HEK293 (cell line): ENCODE results near the gene SLCO4A1.

ENCODE experiments used
- CTCF ChIA-PET: fragments of 350-600 bp; formaldehyde crosslinking; extraction: SDS; loops from one replicate; lab custom pipeline; 2021; ENCODE audit warnings: antibody characterized with exemption; lab: Yijun Ruan, JAX
- POLR2A ChIA-PET: fragments of 300-600 bp; formaldehyde crosslinking; extraction: SDS; loops from one replicate; lab custom pipeline; 2020; ENCODE audit warnings: antibody characterized with exemption, inconsistent platforms; lab: Yijun Ruan, JAX
- H3K27ac ChIP-seq: fragments of 200-500 bp; sonication (Bioruptor generic); 2 replicates; pipeline ENCODE4 v1.5.1; 2014; ENCODE audit warnings: low read depth, low read length, control low read depth, inconsistent platforms; ENCODE audit errors: extremely low read depth
- H3K36me3 ChIP-seq, 2 experiments: fragments of 200-500 bp in 1 of 2; sonication (Bioruptor generic) in 1 of 2; 1 replicate in 1 of 2; 2 replicates in 1 of 2; pipeline ENCODE4 v1.5.1; 2014 to 2017; ENCODE audit warnings: inconsistent platforms in 2 of 2, low read length in 2 of 2; ENCODE audit not compliant: control insufficient read depth in 2 of 2, insufficient read depth in 1 of 2
- H3K4me1 ChIP-seq: fragments of 200-500 bp; sonication (Bioruptor generic); 2 replicates; pipeline ENCODE4 v1.5.1; 2014; ENCODE audit warnings: mild to moderate bottlenecking, low read length, inconsistent platforms; ENCODE audit not compliant: control insufficient read depth, insufficient read depth
- H3K4me3 ChIP-seq: 2 replicates; pipeline ENCODE4 v1.5.1; 2011; ENCODE audit warnings: low read depth, mild to moderate bottlenecking, control low read depth, low read length, moderate library complexity
- H3K9me3 ChIP-seq: fragments of 200-500 bp; sonication (Bioruptor generic); 2 replicates; pipeline ENCODE4 v1.5.1; 2014; ENCODE audit warnings: low read depth, low read length, inconsistent platforms; ENCODE audit not compliant: control insufficient read depth, insufficient read depth
- ZFP69B ChIP-seq: fragments of 450-650 bp; formaldehyde crosslinking; IDR thresholded peaks from 2 replicates; pipeline ENCODE4 v1.5.1; 2016; ENCODE audit warnings: missing biosample characterization, missing genetic modification characterization
- ZNF133 ChIP-seq: fragments of 450-650 bp; formaldehyde crosslinking; IDR thresholded peaks from 2 replicates; pipeline ENCODE4 v1.5.1; 2016; ENCODE audit warnings: missing biosample characterization, missing genetic modification characterization
- ZNF138 ChIP-seq: fragments of 450-650 bp; formaldehyde crosslinking; IDR thresholded peaks from 2 replicates; pipeline ENCODE4 v1.5.1; 2016; ENCODE audit warnings: missing biosample characterization, missing genetic modification characterization, borderline replicate concordance
- ZNF146 ChIP-seq: fragments of 450-650 bp; formaldehyde crosslinking; IDR thresholded peaks from 2 replicates; pipeline ENCODE4 v1.5.1; 2016; ENCODE audit warnings: missing biosample characterization, missing genetic modification characterization
- ZNF280C ChIP-seq: fragments of 450-650 bp; formaldehyde crosslinking; IDR thresholded peaks from 2 replicates; pipeline ENCODE4 v1.5.1; 2016; ENCODE audit warnings: missing biosample characterization, missing genetic modification characterization
- ZNF510 ChIP-seq: fragments of 450-650 bp; formaldehyde crosslinking; IDR thresholded peaks from 2 replicates; pipeline ENCODE4 v1.5.1; 2018; ENCODE audit warnings: mild to moderate bottlenecking, missing genetic modification characterization, missing biosample characterization; ENCODE audit not compliant: insufficient replicate concordance
- ZNF530 ChIP-seq: fragments of 450-650 bp; formaldehyde crosslinking; IDR thresholded peaks from 2 replicates; pipeline ENCODE4 v1.5.1; 2016; ENCODE audit warnings: low read depth, missing biosample characterization, missing genetic modification characterization
- ZNF610 ChIP-seq: fragments of 450-650 bp; formaldehyde crosslinking; IDR thresholded peaks from 2 replicates; pipeline ENCODE4 v1.5.1; 2016; ENCODE audit warnings: missing biosample characterization, missing genetic modification characterization, borderline replicate concordance
- ZNF621 ChIP-seq: fragments of 450-650 bp; formaldehyde crosslinking; IDR thresholded peaks from 2 replicates; pipeline ENCODE4 v1.5.1; 2017; ENCODE audit warnings: missing biosample characterization, missing genetic modification characterization
- TF ChIP-seq, protein P1 (sequence below): fragments of 450-650 bp; formaldehyde crosslinking; optimal IDR thresholded peaks from 2 replicates; pipeline ENCODE3; 2016; ENCODE audit warnings: missing biosample characterization, mild to moderate bottlenecking, missing genetic modification characterization
- TF ChIP-seq, protein P2 (sequence below): fragments of 450-650 bp; formaldehyde crosslinking; IDR thresholded peaks from 2 replicates; pipeline ENCODE4 v1.5.1; 2016; ENCODE audit warnings: missing biosample characterization, missing genetic modification characterization
- TF ChIP-seq, protein P3 (sequence below): fragments of 450-650 bp; formaldehyde crosslinking; IDR thresholded peaks from 2 replicates; pipeline ENCODE4 v1.5.1; 2017; ENCODE audit warnings: missing biosample characterization, missing genetic modification characterization

Gene SLCO4A1

DNA sequence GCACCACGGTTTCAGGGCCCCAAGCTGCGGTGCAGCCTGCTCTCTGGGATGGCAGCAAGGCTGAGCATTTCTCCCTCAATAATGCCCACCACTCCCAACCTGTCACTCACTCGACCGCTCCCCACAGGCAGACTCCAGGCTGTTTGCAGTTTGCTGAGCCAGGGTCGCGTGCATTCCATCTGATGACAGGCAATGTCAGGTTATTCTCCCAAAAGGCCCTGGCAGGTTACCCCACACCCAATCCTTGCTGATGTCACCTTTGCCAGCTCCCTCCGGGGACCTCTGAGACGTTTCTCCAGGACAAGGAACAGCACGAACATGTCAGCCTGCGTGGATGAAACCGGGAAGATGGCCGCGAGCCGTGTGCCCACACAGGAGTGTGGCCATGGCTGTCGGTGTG is 7.1 kb upstream of the SLCO4A1 start (continued):
- no peak for TF ChIP-seq ZNF146 (tag by site-specific recombination)
- TF ChIP-seq, protein P1, sequence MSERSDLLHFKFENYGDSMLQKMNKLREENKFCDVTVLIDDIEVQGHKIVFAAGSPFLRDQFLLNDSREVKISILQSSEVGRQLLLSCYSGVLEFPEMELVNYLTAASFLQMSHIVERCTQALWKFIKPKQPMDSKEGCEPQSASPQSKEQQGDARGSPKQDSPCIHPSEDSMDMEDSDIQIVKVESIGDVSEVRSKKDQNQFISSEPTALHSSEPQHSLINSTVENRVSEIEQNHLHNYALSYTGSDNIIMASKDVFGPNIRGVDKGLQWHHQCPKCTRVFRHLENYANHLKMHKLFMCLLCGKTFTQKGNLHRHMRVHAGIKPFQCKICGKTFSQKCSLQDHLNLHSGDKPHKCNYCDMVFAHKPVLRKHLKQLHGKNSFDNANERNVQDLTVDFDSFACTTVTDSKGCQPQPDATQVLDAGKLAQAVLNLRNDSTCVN (tag by site-specific recombination) = no peak
- no peak for TF ChIP-seq ZNF138
- TF ChIP-seq ZNF530 = no peak
- no peak for TF ChIP-seq ZFP69B
- no peak for TF ChIP-seq ZNF621 (tag by site-specific recombination)

DNA sequence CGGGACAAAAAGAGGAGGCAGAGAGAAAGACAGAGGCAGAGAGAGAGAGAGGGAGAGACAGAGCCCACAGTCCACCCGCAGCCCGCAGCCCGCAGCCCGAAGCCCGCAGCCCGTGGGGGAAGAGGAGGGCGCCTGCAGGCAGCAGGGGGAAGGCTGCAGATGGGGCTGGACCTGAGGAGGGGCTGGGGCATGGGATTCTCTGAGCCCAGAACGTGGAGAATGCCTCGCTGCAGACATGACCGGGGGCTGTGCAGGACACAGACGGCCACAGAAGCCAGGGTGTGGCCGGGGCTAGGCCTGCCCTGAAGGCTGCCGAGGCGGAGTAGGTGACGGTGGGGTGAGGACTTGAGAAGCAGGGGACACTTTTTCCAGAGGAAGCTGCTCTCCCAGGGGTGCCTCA is 6.5 kb upstream of the SLCO4A1 start:
- POLR2A ChIA-PET = no interaction called here
- Histone ChIP-seq H3K4me1 (no peaks in the 10 kb centered on the region), H3K9me3 (no peaks in the 10 kb centered on the region), H3K4me3 (no peak overlapping the region), H3K27ac (no peak overlapping the region), H3K36me3 (no peaks in the 10 kb centered on the region)
- TF ChIP-seq ZNF280C (tag by site-specific recombination) (no peak), ZNF133 (tag by site-specific recombination) (no peak), ZNF610 (tag by site-specific recombination) (no peak)
- CTCF ChIA-PET = no interaction called here

DNA sequence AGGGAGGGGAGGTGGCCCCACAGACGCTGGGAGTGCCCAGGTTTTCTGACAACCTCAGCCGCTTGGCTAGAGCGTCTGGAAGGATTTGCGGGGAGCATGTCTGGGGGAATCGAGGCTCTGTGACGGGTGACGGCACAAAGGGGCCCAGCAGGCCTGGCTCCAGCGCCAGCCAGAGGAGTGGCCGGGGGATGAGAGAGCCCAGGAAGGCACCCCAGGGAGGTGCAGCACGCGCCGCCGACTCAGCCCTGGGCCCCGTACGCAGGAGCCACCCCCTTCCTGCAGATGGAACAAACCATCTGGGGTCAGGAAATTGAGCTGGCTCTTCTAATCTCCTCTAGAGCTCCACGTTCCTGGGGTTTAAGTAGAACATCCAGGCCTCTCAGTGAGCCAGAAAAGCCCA is 5.9 kb upstream of the SLCO4A1 start:
- TF ChIP-seq, protein P2, sequence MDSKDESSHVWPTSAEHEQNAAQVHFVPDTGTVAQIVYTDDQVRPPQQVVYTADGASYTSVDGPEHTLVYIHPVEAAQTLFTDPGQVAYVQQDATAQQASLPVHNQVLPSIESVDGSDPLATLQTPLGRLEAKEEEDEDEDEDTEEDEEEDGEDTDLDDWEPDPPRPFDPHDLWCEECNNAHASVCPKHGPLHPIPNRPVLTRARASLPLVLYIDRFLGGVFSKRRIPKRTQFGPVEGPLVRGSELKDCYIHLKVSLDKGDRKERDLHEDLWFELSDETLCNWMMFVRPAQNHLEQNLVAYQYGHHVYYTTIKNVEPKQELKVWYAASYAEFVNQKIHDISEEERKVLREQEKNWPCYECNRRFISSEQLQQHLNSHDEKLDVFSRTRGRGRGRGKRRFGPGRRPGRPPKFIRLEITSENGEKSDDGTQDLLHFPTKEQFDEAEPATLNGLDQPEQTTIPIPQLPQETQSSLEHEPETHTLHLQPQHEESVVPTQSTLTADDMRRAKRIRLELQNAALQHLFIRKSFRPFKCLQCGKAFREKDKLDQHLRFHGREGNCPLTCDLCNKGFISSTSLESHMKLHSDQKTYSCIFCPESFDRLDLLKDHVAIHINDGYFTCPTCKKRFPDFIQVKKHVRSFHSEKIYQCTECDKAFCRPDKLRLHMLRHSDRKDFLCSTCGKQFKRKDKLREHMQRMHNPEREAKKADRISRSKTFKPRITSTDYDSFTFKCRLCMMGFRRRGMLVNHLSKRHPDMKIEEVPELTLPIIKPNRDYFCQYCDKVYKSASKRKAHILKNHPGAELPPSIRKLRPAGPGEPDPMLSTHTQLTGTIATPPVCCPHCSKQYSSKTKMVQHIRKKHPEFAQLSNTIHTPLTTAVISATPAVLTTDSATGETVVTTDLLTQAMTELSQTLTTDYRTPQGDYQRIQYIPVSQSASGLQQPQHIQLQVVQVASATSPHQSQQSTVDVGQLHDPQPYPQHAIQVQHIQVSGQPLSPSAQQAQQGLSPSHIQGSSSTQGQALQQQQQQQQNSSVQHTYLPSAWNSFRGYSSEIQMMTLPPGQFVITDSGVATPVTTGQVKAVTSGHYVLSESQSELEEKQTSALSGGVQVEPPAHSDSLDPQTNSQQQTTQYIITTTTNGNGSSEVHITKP = peak; percentile 95
- TF ChIP-seq, protein P3, sequence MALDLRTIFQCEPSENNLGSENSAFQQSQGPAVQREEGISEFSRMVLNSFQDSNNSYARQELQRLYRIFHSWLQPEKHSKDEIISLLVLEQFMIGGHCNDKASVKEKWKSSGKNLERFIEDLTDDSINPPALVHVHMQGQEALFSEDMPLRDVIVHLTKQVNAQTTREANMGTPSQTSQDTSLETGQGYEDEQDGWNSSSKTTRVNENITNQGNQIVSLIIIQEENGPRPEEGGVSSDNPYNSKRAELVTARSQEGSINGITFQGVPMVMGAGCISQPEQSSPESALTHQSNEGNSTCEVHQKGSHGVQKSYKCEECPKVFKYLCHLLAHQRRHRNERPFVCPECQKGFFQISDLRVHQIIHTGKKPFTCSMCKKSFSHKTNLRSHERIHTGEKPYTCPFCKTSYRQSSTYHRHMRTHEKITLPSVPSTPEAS = no peak
- ChIA-PET POLR2A (no interaction called here), CTCF (interaction anchor here (0.6 kb wide), 1 partner anchor 14 kb away, joined by 5 read pairs; no protein-coding TSS in a partner anchor)
- Histone ChIP-seq H3K36me3 (no peaks in the 10 kb centered on the region), H3K4me3 (no peak overlapping the region), H3K4me1 (no peaks in the 10 kb centered on the region; the same call in 1 of the 2 replicates), H3K27ac (no peak overlapping the region), H3K9me3 (no peaks in the 10 kb centered on the region)

DNA sequence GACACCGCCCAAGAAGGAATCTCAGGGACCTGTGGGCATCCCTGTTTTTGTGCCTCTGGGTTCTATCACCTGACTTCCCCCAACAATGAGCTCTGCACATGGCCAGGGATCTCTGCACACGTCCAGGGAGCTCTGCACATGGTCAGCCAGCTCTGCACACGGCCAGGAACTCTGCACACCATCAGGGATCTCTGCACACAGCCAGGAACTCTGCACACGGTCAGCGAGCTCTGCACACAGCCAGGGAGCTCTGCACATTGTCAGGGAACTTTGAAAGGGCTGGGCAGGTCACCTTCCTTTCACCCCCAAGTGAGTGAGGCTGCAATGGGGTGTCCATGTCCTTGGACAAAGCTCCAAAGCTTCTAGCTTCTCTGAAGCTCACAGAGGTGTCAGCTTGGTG is 5.2 kb upstream of the SLCO4A1 start:
- H3K27ac ChIP-seq = no peak overlapping the region
- no peak overlapping the region for H3K4me3 ChIP-seq
- no peaks in the 10 kb centered on the region for H3K9me3 ChIP-seq
- H3K4me1 ChIP-seq = no peaks in the 10 kb centered on the region; the same call in 1 of the 2 replicates
- POLR2A ChIA-PET = no interaction called here
- TF ChIP-seq ZNF510 (tag by site-specific recombination) = no peak
- no peaks in the 10 kb centered on the region for H3K36me3 ChIP-seq
- CTCF ChIA-PET = interaction anchor here (1.6 to 2.2 kb wide), 2 partner anchors 20 to 138 kb away, joined by 6 to 9 read pairs; no protein-coding TSS in a partner anchor
